Measurements from ENCODE around the gene ZNF91.
"Not testable (repeated sequence)": the region's sequence is repeated elsewhere in the genome, so short reads cannot be mapped to it uniquely, and the experiment has no call there.

The ZNF91 gene

GRCh38 chr19:23436318-23436717, 41.0 kb upstream of the ZNF91 start:
- no peak for DNase-seq (ENCODE audit: low read depth)
- TF ChIP-seq CTCF (IDR thresholded peaks at IDR 0.05; ENCODE audit: control insufficient read depth, insufficient read depth, low read depth, low read length, missing control alignments), result peak; percentile 16
- H3K4me3 ChIP-seq (ENCODE audit: control insufficient read depth, low read depth, low read length), result no peak overlapping the region

- no peak for DNase-seq (ENCODE audit: low read depth)
- no peak for TF ChIP-seq CTCF (IDR thresholded peaks at IDR 0.05; ENCODE audit: control insufficient read depth, insufficient read depth, low read depth, low read length, missing control alignments)
- no peak overlapping the region for H3K4me3 ChIP-seq (ENCODE audit: control insufficient read depth, low read depth, low read length)
These were observed 25.6 kb upstream of the ZNF91 start for GRCh38 chr19:23420824-23421223.

GRCh38 chr19:23419261-23419660, 24.0 kb upstream of the ZNF91 start:
- not testable (repeated sequence) for DNase-seq (ENCODE audit: low read depth); H3K4me3 ChIP-seq (ENCODE audit: control insufficient read depth, low read depth, low read length)

GRCh38 chr19:23415561-23416191, 20.4 kb upstream of the ZNF91 start:
- peak overlapping the region; percentile 40 for H3K4me3 ChIP-seq (ENCODE audit: control insufficient read depth, low read depth, low read length)
- DNase-seq (ENCODE audit: low read depth), result no peak
- no peak for TF ChIP-seq CTCF (IDR thresholded peaks at IDR 0.05; ENCODE audit: control insufficient read depth, insufficient read depth, low read depth, low read length, missing control alignments)

GRCh38 chr19:23415034-23415433, 19.8 kb upstream of the ZNF91 start:
- DNase-seq (ENCODE audit: low read depth), result no peak
- H3K4me3 ChIP-seq (ENCODE audit: control insufficient read depth, low read depth, low read length), result no peak overlapping the region; the same call in 1 of the 2 replicates
- TF ChIP-seq CTCF (IDR thresholded peaks at IDR 0.05; ENCODE audit: control insufficient read depth, insufficient read depth, low read depth, low read length, missing control alignments), result no peak

GRCh38 chr19:23410155-23410554, 14.9 kb upstream of the ZNF91 start:
- TF ChIP-seq CTCF (IDR thresholded peaks at IDR 0.05; ENCODE audit: control insufficient read depth, insufficient read depth, low read depth, low read length, missing control alignments), result no peak
- DNase-seq (ENCODE audit: low read depth), result no peak
- no peak overlapping the region for H3K4me3 ChIP-seq (ENCODE audit: control insufficient read depth, low read depth, low read length)

- no peak overlapping the region for H3K4me3 ChIP-seq (ENCODE audit: control insufficient read depth, low read depth, low read length)
- TF ChIP-seq CTCF (IDR thresholded peaks at IDR 0.05; ENCODE audit: control insufficient read depth, insufficient read depth, low read depth, low read length, missing control alignments), result no peak
- no peak for DNase-seq (ENCODE audit: low read depth)
These were observed 14.2 kb upstream of the ZNF91 start for GRCh38 chr19:23409392-23410048.

Data from AG09309 (cell line).